Heart right ventricle (tissue), 16 donors: ENCODE data around the gene SMIM35. TPM values are rescaled to one million over a fixed set of nuclear protein-coding genes. Genes with fewer than 3 reads are reported as not detected.

Experiments used
- ATAC-seq, 8 donors: fragments of 200-7000 bp; cut with Tn5 transposase; one replicate each; pipeline ENCODE4 v1.9.1; 2020; ENCODE audit warnings: mild to moderate bottlenecking in 8 of 8, moderate library complexity in 8 of 8, moderate number of reproducible peaks in 1 of 8
- DNase-seq, 2 donors: peaks; one replicate each; pipeline ENCODE4 v3.0.0-alpha.2; 2020
- H3K27ac ChIP-seq, 10 donors: fragments of 200-600 bp; sonication (generic) in 2 of 10; one replicate each; pipeline versions ENCODE4 v1.5.0 to v1.8.0; 2020 to 2022; ENCODE audit warnings: mild to moderate bottlenecking in 3 of 10
- H3K27me3 ChIP-seq, 7 donors: fragments of 200-600 bp; one replicate each; pipeline ENCODE4 v1.8.0; 2021 to 2022; ENCODE audit warnings: mild to moderate bottlenecking in 2 of 7
- H3K36me3 ChIP-seq, 9 donors: fragments of 200-600 bp; sonication (generic) in 1 of 9; one replicate each; pipeline versions ENCODE4 v1.5.0 to v1.8.0; 2020 to 2022; ENCODE audit warnings: mild to moderate bottlenecking in 2 of 9
- H3K4me1 ChIP-seq, 9 donors: fragments of 200-600 bp; sonication (generic) in 1 of 9; one replicate each; pipeline versions ENCODE4 v1.5.0 to v1.8.0; 2020 to 2022; ENCODE audit warnings: mild to moderate bottlenecking in 4 of 9
- H3K4me3 ChIP-seq, 10 donors: fragments of 200-600 bp; sonication (generic) in 2 of 10; one replicate each; pipeline versions ENCODE4 v1.5.0 to v1.8.0; 2020 to 2022; ENCODE audit warnings: mild to moderate bottlenecking in 7 of 10, moderate library complexity in 2 of 10
- H3K9me3 ChIP-seq, 11 donors: fragments of 200-600 bp in 10 of 11; sonication (generic) in 2 of 11; one replicate each; pipeline versions ENCODE4 v1.5.0 to v1.8.0; 2013 to 2022; ENCODE audit warnings: mild to moderate bottlenecking in 2 of 11, control low read depth in 1 of 11, moderate library complexity in 1 of 11
- CTCF ChIP-seq, 9 donors: fragments of 200-600 bp; sonication (generic) in 2 of 9; IDR thresholded peaks; one replicate each; pipeline versions ENCODE4 v1.5.0 to v1.8.0; 2021 to 2022; ENCODE audit warnings: antibody characterized with exemption in 9 of 9, mild to moderate bottlenecking in 5 of 9, moderate library complexity in 1 of 9
- WGBS, 2 donors: extraction: QIAGEN DNeasy Blood & Tissue Kit; methylation state at CpG; one replicate each; pipeline ENCODE4 v1.1.7; 2013; ENCODE audit warnings: inconsistent platforms in 1 of 2; 5-methylcytosine and 5-hydroxymethylcytosine counted together
- intact Hi-C, 10 donors: fragments of 100-400 bp; cut with DNase I; formaldehyde crosslinking; loops; one replicate each; pipeline versions ENCODE4 v1.11.1 to v1.14.2; 2022
- polyA plus RNA-seq, 2 donors: library from polyadenylated mRNA; stranded (reverse); fragments of 200-250 nt; gene quantifications; one replicate each; pipeline ENCODE4 v1.2.3, GENCODE V29; 2013
- total RNA-seq, 10 donors: library from RNA; stranded (reverse); fragmentation: NEBNext Ultra II Directional in 3 of 10; extraction: Animal tissue kit (Norgen Biotek cat#: 25700) in 3 of 10; gene quantifications; one replicate each; pipeline versions ENCODE4 v1.2.1 to v1.2.4, GENCODE V29; 2021 to 2023
- donor health status: Arrhythmogenic right ventricular cardiomyopathy.
- donor health status: ischemic (EF 13 %, LVEDD 7.1; RV severe dilation, severe dysfunction).
- donor health status: healthy with polysubstance abuse.
- donor health status: DM: no; HTN: yes; CAD: no.
- donor health status: DM: no; HTN: no; CAD: no.
- donor health status: ischemic (EF 25% LVEDD 6.9; RV normal size, moderate dysfunction).
- donor health status: ischemic (EF 25% LVEDD 5.7; RV mildly dilated, moderate dysfunction).
- donor health status: healthy.
- donor health status: DM: yes; HTN: yes; CAD: no.
- donor health status: Ischemic cardiomyopathy.
- donor health status: ischemic (EF 35%, LVEDD 5.7; RV mildly dilated, moderate dysfunction).
- donor health status: nonischemic (EF 11% LVEDD 7.7; RV severe dilation, severe dysfunction).
- donor health status: DM: yes; HTN: yes; CAD: no.
- donor health status: PGD.
- donor health status: ischemic (EF 29% LVEDD 5.4; RV normal size, mild dysfunction).
- donor health status: nonischemic (EF 23%, LVEDD 6.1; RV moderate dilation, normal function).

Gene SMIM35
- total and polyA plus RNA-seq, 12 donors: not detected

GRCh38 chr11:118027694-118028093 lies 59.1 kb downstream of the SMIM35 start:
- TF ChIP-seq CTCF (IDR thresholded peaks at IDR 0.05): no peak
- ATAC-seq: no peak
- H3K27me3 ChIP-seq: peaks cover 0 to 10% (median 0%) of the 10 kb centered on the region in 7 donors
- WGBS, 2 donors: 81 to 82% methylated on average over 4 of the region's 4 CpGs
- intact Hi-C loops: no loop called here
- H3K27ac ChIP-seq: no peak overlapping the region
- H3K36me3 ChIP-seq: no peaks in the 10 kb centered on the region
- H3K4me3 ChIP-seq: no peak overlapping the region
- peaks cover 0 to 4% (median 0%) of the 10 kb centered on the region in 9 donors for H3K4me1 ChIP-seq
- DNase-seq: no peak
- H3K9me3 ChIP-seq: peaks cover 0 to 13% (median 0%) of the 10 kb centered on the region in 11 donors

GRCh38 chr11:118021146-118021545 lies 65.6 kb downstream of the SMIM35 start:
- DNase-seq (no peak), ATAC-seq (no peak)
- intact Hi-C loops: no loop called here
- no peak for TF ChIP-seq CTCF (IDR thresholded peaks at IDR 0.05)
- peaks cover 0 to 37% (median 5%) of the 10 kb centered on the region in 11 donors for H3K9me3 ChIP-seq
- H3K27me3 ChIP-seq: peaks cover 0 to 7% (median 0%) of the 10 kb centered on the region in 7 donors
- H3K36me3 ChIP-seq: no peaks in the 10 kb centered on the region
- H3K27ac ChIP-seq: no peak overlapping the region
- no peak overlapping the region for H3K4me3 ChIP-seq
- WGBS, 2 donors: 96 to 100% methylated on average over 1 of the region's 1 CpG
- peaks cover 0 to 7% (median 0%) of the 10 kb centered on the region in 9 donors for H3K4me1 ChIP-seq

- DNase-seq (no peak), ATAC-seq (no peak)
- Histone ChIP-seq H3K4me1 (peaks cover 0 to 26% (median 0%) of the 10 kb centered on the region in 9 donors), H3K4me3 (no peak overlapping the region), H3K9me3 (peaks cover 0 to 29% (median 5%) of the 10 kb centered on the region in 11 donors), H3K27me3 (peaks cover 0 to 17% (median 0%) of the 10 kb centered on the region in 7 donors), H3K36me3 (no peaks in the 10 kb centered on the region), H3K27ac (no peak overlapping the region)
- TF ChIP-seq CTCF (IDR thresholded peaks at IDR 0.05): no peak
- intact Hi-C loops: no loop called here
- 86 to 92% methylated on average over 2 of the region's 2 CpGs for WGBS, 2 donors
Measured at GRCh38 chr11:118018401-118018800, 68.4 kb downstream of the SMIM35 start.

- DNase-seq (no peak), ATAC-seq (no peak)
- no peak overlapping the region for H3K27ac ChIP-seq
- no peaks in the 10 kb centered on the region for H3K36me3 ChIP-seq
- no peak for TF ChIP-seq CTCF (IDR thresholded peaks at IDR 0.05)
- peaks cover 0 to 18% (median 0%) of the 10 kb centered on the region in 7 donors for H3K27me3 ChIP-seq
- intact Hi-C loops: no loop called here
- H3K9me3 ChIP-seq: peaks cover 0 to 29% (median 5%) of the 10 kb centered on the region in 11 donors
- peaks cover 0 to 32% (median 0%) of the 10 kb centered on the region in 9 donors for H3K4me1 ChIP-seq
- H3K4me3 ChIP-seq: no peak overlapping the region
- 62 to 77% methylated on average over 4 of the region's 4 CpGs for WGBS, 2 donors
Measured at GRCh38 chr11:118017631-118018315, 69.0 kb downstream of the SMIM35 start.
